Dermis microvascular lymphatic vessel endothelial cell (primary cell): Measurements from ENCODE around the gene OR2L8. TPM values are rescaled to one million over a fixed set of nuclear protein-coding genes. Genes with fewer than 3 reads are reported as not detected.

Source experiments
- DNase-seq, 2 donors: peaks; one replicate each; pipeline versions ENCODE4 v3.0.0 to v3.0.0-alpha.2; 2010; ENCODE audit warnings: low read depth in 2 of 2
- total RNA-seq: library from RNA; depleted of rRNA; stranded (reverse); fragments of >200 nt; gene quantifications from 2 replicates; pipeline ENCODE4 v1.2.1, GENCODE V29; 2014

OR2L8 gene, protein sequence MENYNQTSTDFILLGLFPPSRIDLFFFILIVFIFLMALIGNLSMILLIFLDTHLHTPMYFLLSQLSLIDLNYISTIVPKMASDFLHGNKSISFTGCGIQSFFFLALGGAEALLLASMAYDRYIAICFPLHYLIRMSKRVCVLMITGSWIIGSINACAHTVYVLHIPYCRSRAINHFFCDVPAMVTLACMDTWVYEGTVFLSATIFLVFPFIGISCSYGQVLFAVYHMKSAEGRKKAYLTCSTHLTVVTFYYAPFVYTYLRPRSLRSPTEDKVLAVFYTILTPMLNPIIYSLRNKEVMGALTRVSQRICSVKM
- total RNA-seq, result not detected in 2 replicates

DNA sequence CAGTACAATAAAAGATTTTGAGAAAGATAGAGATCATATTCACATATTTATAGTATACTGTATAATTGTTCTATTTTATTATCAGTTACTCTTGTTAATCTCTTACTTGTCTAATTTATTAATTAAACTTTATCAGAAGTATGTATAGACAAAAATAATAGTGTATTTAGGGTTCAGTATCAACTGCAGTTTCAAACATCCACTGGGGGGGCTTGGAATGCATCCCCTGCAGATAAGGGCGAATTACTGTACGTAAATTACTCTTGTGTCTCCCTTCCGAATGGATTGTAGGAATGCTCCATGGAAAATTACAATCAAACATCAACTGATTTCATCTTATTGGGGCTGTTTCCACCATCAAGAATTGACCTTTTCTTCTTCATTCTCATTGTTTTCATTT is at the start of gene OR2L8:
OR2L8 (plus strand) TSS at position 301 of the 400 bp plus-strand sequence; CDS start at position 301, 0 bp downstream.
- no peak for DNase-seq

DNA sequence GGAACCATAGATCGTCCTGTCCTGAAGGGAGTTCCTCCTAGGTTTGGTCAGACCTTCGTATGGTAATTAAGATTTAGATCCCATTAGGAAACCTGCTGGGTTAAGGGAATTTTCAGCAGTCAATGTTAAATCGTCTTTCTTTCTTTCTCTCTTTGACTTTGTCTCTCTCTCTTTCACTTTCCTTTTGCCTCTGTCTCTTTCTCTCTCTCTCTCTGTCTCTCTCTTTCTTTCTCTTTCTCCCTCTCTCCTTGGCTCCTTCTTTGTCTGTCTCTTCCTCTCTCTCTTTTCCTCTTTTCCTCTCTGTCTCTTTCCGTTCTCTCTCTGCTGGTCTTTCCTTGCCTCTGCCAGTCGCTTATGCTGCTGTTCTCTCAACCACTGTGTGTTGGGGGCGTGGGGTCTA is 44.5 kb upstream of the OR2L8 start:
- DNase-seq, result no peak

DNA sequence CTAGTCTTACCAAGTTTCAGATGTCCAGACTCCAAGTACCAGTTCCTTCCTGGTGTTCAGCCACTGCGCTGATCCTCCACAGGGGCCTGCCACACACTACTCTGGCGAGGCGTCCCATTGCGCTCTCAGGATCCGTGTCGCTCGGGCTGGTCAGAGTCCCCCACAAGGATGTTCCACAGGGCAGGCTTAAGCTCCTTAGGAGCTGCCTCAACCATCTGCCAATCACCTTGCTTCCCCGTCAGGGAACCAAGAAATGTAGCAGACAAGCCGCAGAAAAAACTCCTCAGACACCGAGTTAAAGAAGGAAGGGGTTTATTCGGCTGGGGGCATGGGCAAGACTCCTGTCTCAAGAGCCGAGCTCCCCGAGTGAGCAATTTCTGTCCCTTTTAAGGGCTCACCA is 43.5 kb upstream of the OR2L8 start:
- DNase-seq, result no peak

DNA sequence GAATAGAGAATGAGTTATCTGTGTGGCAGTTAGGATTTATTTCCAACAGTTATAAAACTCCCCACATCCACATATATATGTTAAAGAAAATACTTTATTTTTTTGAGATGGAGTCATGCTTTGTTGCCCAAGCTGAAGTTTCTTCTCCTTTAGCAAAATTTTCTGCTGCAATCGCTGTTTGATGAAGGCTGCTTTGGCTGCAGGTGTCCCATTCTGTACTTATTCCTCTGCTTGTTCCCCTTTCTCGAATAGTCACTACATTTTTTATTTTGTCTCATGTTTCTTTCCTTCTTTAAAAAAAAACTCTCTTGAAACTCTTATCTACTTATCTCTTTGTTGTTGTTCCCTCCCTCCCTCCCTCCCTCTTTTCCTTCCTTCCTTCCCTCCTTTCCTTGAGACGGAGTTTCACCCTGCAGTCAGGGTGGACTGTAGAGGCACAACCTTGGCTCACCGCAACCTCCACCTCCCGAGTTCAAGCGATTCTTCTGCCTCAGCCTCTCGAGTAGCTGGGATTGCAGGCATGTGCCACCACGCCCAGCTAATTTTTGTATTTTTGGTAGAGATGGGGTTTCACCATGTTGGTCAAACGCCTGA is 42.7 kb upstream of the OR2L8 start:
- no peak for DNase-seq

DNA sequence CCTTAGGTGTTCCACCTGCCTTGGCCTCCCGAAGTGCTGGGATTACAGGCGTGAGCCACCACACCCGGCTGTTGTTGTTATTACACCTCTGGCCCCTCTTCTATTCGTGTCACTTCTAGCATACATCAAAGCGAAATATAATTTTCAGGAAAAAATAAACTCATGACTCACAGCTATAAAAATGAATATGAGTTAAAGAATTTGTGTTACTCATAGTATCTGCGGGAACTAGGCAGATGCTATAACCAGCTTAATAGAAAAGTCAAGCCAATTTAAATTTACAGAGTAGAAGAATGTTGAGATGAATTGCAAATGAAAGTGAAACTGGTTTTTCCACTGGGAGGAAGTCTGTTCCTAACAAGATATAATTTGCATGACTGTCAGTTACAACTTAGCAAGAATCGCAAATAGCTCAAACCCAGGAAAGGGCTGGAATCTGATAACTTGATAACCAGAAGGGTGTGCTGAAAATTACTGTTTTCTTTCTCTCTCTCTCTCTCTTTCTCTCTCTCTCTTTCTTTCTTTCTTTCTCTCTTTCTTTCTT is 42.1 kb upstream of the OR2L8 start:
- peak in 1 of 2 donors; percentile 26 for DNase-seq

DNA sequence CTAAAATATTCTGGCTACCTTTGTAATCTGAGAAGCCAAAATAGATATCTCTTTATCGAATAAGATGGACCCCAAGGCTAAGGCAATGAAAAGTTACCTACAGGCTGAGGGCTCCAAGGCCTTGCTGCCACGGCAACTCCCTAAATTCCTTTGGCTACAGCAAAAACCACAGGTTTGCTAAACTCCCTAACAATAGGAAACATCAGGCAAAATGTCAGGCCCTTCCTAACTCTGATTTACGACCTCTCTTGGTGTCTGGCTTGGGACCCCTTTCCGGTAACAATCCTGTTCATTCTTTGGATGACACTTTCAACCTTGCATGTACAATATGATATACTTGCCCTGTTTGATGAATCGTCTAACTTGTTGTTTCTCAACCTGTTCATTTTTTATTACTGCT is 39.9 kb upstream of the OR2L8 start:
- DNase-seq, result no peak

DNA sequence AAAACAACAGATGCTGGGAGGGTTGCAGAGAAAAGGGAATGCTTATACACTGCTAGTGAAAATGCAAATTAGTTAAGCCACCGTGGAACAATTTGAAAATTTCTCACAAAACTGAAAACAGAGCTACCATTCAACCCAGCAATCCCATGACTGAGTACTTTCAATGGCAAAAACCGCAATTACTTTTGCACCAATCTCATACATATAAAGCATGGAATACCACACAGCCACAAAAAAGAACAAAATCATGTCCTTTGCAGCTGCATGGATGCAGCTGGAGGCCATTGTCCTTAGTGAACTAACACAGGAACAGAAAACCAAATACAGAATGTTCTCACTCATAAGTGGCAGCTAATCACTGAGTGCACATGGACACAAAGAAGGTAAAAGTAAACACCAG is 34.9 kb upstream of the OR2L8 start:
- no peak for DNase-seq

DNA sequence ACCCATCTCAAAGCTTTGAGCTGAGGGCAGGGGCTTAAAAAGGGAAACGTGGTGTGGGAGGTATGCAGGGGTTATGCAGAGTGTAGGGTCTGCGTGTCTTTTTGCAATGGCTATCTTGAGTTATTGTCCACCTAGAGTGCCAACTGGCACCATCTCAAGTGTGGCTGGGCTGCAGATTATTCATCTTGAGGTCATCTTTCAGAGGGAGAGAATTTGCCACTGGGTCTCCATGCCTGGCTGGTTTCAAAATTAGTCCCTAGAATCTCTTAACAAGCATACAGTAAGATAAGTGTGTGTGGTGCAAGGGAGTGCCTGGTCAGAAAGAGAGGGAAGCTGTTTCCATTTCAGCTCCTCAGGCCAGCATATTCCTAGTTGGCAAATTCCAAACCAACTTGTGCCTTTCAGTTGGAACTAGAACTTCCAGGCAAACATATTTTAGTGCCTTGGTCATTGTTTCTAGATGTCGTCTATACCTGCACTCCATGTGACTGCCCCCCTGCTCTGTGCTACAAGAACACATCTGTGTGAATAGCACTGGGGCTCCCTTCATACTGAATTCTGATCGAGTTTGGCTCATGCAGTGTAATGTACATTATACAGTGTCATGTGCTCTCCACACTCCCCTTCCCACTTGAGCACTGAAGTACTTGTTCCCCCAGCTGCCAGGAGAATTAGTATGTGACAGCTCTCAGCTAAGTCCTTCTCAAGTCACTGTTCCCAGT is 33.6 kb upstream of the OR2L8 start:
- no peak for DNase-seq

DNA sequence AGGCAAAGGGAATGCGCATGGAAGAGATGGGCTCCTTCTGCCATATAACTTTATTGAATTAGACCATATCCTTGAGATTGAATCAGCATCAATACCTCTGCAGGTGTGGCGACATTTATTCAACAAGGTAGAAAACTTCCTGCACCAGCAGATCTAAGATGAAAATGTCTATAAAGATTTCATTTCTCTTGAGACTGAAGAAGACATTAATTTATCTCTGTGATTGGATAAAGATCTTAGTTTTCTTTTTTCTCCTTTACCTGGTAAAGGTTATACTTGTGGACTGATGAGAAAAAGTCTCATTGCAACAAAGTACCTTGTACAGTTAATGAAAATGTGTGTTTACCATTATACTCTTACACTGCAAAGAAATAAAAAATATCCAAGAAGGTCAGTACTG is 28.7 kb upstream of the OR2L8 start, which contains the start of gene OR2T8:
OR2T8 (plus strand) TSS at position 301 of the 400 bp plus-strand sequence. CDS start 766 bp downstream, outside the sequence.
- DNase-seq, result no peak

DNA sequence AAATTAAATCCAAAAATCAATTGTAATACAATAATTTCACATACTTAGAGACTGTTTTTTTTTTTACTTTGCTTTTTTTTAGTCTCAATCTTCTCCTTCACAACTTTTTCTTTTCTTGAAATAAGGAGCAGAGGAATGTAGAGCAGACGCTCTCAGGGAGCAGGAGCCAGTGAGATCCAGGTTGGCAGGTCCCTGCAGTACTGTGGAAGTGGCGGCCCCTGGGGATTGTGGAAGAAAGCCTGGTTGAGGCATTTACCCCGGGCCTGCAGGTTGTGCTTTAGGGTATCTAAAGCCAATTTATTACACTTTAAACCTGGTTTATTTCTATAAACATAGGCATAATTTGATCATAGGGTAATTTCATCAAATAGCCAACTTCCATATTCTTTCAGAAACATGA is 24.7 kb upstream of the OR2L8 start:
- DNase-seq, result no peak

DNA sequence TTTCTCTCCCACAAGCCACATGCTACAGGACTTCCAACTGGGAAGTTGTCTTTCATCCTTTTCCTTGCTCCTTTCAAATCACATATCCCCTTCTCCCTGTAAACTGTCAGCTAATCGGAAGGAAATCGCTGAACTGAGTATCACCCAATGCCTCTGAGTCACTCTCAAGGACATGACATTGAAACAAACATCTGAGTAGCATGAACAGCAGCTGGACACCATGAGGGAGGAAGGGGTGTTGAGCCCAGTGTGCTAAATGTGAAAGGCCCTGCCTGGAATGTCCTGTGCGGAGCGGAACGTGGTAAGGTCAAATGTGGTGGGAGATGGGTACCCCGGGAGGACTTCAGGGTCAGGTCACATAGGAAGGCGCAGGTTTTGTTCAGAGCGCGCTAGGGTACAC is 23.8 kb upstream of the OR2L8 start, which contains the start of gene OR2AJ1:
OR2AJ1 (plus strand) TSS at position 22 of the 400 bp plus-strand sequence. CDS start 8,880 bp downstream, outside the sequence.
- DNase-seq, result no peak

DNA sequence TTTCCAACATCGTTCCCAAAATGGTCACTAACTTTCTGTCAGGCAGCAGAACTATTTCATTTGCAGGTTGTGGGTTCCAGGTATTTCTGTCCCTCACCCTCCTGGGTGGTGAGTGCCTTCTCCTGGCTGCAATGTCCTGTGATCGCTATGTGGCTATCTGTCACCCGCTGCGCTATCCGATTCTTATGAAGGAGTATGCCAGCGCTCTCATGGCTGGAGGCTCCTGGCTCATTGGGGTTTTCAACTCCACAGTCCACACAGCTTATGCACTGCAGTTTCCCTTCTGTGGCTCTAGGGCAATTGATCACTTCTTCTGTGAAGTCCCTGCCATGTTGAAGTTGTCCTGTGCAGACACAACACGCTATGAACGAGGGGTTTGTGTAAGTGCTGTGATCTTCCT is 14.7 kb upstream of the OR2L8 start:
- no peak for DNase-seq

DNA sequence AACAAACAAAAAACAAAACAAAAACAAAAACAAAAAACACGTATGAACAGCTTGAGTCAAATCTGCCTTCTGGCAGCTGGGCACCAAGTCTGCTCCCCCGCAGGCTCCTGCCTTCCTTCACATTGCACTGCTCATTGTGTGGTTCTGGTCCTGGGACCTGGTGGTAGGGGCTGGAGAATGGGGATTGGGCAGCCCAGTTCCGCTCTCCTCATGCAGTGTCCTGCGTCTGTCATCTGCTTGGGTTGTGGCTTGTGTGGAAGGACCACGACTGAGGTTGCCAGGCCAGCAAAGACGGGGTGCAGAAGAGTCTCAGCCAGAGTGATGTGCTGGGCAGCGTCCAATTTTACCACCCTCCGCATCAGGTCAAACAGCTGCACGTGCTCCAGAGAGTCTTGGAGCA is 12.9 kb upstream of the OR2L8 start:
- no peak for DNase-seq

DNA sequence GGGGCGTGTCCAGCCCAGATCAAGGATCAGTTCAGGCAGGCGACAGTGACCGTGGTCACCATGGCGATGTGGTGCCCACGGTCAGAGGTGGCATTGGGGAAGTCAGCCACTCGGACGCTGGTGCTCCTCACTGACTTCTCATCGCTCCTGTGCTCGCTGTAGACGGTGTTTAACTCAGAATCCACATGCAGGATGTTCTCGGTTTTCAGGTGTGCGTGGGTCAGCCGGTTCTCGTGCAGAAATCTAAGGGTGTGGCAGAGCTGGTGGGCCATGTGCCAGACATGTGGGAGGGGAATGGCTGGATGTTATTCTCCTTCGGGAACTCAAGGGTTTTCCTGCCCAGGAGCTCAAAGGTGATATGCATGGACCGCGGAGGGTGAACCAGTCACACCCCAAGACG is 12.2 kb upstream of the OR2L8 start:
- no peak for DNase-seq

DNA sequence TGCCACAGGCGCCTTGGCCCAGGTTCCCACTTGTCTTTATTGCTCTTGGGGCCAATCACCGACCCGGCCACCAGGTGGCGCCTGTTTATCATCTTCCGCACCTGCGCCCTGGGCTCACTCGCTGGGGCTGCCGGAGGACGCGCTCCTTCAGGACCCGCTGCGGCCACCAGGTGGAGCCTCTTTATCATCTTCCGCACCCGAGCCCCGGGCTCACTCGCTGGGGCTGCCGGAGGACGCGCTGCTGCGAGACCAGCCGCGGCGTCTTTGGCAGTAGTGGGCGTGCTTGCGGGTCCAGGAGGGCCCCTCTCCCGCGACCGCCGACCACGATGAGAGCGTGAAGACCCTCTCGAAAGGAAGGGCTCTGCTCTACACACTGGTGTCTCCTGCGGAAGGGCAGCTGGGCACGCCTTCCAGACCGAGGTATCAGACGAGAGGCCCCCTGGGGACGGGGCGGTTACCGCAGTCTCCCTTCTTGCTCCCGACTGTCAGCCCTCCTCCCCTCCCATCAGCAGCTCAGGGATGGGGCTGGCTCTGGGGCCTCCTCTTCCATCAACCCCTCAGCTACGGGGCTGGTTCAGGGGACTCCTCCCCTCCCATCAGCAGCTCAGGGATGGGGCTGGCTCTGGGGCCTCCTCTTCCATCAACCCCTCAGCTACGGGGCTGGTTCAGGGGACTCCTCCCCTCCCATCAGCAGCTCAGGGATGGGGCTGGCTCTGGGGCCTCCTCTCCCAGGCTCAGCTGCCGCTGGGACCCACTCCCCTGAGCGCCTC is 11.5 kb upstream of the OR2L8 start:
- DNase-seq, result peak; percentile 5 to 19

DNA sequence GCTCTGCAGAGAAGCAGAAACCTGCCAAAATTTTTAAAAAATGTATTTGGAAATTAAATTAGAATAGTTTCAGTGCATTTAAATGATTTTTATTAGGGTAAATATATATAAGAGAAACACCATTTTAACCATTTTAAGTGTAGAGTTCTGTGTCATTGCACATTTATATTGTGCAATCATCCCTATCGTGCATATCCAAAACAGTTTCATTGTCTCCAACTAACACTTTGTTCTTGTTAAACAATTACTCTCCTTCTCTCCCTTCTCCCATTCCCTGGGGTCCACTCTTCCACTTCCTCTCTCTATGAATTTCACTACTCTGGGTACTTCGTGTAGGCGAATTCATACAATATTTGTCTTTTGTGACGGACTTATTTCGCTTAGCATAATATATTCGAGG is 6.0 kb upstream of the OR2L8 start:
- no peak for DNase-seq

DNA sequence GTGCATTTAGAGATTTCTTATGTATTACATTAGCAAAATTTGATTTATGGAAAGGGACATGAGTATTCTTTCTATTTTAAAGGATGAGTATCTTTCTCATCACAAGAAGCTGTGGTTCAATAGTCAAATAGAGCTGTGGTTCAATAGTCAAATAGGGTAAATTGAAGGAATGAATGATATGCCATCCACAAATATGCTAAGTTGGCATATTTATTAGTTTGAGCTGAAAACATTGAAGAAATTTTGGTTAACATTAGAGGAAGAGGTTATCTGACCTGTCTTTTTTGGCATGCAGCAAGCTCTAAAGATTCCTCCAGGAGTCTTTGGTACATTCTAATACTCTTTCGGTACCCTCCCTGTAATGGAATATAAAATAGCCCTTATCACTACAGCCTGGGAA is 4.8 kb downstream of the OR2L8 start:
- no peak for DNase-seq

DNA sequence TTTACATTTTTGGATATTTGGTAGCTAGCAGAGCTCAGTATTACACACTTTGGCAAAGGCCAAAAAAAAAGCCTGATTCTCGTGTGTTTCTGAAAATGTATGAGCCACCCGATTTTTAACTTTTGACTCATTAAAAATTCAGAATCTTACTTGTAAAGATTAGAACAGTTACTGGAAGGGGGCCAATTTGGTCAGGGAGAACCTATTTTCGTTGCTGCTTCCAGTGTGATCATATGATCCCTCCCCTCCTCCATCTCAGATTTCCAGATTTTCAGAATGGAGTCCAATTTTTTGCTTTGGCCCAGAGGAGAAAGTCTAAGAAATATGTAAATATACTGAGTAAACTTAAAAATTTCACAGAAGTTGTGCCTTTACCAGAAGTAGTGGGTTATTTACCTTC is 13.1 kb downstream of the OR2L8 start:
- DNase-seq, result no peak

DNA sequence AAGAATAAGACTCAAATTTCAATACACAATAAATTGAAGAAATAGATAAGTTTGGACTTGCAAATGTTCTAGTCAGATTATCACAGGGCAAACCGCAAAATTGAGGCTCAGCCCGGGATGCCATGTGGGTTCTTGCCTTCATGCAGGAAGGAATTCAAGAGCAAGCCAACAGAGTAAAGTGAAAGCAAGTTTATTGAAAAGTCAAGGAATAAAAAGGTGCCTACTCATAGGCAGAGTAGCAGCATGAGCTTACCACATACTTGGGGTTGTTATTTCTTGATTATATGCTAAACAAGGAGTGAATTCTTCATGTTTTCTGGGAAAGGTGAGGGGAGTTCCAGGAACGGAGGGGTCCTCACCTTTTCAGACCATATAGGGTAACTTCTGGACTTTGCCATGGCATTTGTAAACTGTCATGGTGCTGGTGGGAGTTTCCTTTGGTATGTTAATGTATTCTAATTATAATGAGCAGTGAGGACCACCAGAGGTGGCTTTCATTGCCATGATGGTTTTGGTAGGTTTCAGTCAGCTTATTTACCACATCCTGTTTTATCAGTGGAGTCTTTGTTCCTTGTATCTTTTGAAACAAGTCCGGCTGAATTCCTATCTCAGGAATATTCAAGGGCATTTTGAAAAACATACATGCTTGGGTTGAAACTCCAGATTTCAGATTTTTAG is 14.4 kb downstream of the OR2L8 start:
- no peak for DNase-seq

DNA sequence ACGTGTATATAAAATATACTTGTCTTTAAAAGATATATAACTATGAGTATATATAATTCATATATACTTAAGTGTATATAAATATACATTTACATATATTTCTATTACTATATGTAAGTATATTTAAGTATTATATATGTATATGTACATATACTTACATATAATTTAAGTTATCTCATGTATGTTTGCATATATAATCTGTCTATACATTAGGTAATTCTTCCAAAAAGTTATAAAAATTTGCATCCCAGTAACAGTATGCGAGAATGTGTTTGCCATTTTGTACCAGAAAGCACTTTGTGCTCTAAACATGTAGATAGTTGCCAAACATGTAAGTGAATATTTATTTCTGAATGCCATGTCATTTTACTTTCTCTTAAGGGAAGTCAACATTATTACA is 16.3 kb downstream of the OR2L8 start, which contains the start of gene OR2AK2:
OR2AK2 (plus strand) TSS at position 301 of the 400 bp plus-strand sequence. CDS start 144 bp downstream, outside the sequence.
- DNase-seq, result no peak
